GM21619 (cell line): Measurements from ENCODE around the gene SLC25A26.
A peak's percentile ranks its signal among the peaks of the same experiment; 100 is the strongest.
"Not testable (repeated sequence)": the region's sequence is repeated elsewhere in the genome, so short reads cannot be mapped to it uniquely, and the experiment has no call there.

ENCODE experiments used
- ATAC-seq: cut with Tn5 transposase; IDR thresholded peaks from one replicate; pipeline ENCODE4 v1.9.1; 2021; ENCODE audit not compliant: unreplicated experiment

Gene SLC25A26

DNA sequence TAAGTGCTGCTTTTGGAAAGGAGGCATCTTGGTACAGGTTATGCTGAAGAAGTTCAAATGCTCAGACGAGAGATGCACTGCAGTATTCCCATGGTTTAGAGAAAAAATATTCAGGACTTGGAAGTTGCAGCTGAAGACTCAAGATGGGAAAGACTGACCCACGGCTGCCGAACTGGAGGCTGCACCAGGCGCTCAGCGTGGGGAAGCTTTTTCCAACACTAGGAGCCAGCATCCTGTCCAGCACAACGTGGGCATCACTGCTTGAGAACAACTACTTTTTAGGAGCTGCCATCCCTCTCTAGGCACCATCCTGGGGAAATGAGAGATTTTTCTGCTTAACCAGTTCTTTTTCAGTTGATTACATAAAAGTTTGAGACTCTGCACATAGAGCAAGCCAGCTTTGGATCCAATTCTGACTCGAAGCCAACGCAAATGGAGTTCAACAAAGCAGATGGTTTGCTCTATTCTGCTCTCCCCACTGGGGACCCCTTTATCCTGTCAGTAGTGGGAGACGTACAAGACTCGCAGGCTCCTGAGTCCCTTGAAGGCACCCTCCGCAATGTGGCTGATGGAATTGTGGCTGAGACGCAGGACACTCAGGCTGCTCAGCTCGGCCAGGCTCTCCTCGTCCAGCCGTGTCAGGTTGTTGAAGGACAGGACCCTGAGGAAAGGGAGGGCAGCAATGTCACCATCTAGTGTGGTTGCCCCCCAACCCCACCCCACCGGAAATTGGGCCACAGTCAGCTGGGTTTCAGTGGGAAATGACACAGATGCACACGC is 186.2 kb downstream of the SLC25A26 start:
- ATAC-seq: no peak

DNA sequence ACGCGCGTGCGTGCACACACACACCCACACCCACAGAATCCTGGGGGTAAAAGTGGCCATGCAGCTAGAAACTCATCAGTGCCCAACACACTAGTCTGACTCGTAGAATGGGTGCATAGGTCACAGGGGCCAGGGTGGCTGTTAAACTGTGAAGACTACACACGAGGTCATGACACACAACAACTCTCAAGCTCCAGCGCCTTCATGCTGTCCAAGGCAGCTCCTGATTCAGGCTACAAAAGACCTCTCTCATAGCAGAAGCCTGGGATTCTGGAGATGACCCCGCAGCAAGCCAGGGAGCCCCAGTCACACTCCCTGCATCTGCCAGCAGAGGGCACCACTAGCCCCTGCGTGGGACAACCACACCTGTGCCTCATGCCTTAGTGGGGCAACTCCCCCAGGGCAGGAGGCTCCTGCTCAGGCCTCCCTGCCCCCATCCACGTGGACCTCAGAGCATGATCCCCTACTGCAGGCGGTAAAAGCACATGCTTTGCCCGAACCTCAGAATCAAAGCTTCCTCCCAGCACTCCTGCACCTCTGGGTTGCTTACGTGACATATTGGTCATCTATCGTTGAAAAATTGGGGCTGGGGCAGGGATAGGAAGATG is 186.9 kb downstream of the SLC25A26 start:
- peak; percentile 89 for ATAC-seq

- ATAC-seq: no peak
Measured at GRCh38 chr3:66409771-66410754, 189.3 kb downstream of the SLC25A26 start.

DNA sequence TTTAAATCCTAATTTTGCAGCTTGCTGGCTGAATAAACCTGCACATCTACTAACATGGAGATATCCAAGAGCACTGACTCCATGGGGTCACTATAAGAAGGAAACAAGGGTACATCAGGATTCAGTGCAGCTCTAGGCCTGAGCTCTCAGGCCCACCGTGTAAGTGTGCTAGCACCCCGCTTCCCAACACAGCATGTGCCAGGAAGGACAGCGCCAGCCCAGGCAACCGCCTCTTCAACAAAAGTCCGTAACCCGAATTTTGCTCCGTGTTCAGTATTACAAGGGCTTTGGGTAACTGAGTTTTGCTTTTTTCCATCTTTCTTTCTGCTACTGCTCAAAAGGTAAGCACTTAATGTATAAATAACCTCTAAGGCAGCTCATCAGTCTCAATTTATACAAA is 190.2 kb downstream of the SLC25A26 start:
- no peak for ATAC-seq

- no peak for ATAC-seq
Measured at GRCh38 chr3:66411474-66411873, 190.7 kb downstream of the SLC25A26 start.

DNA sequence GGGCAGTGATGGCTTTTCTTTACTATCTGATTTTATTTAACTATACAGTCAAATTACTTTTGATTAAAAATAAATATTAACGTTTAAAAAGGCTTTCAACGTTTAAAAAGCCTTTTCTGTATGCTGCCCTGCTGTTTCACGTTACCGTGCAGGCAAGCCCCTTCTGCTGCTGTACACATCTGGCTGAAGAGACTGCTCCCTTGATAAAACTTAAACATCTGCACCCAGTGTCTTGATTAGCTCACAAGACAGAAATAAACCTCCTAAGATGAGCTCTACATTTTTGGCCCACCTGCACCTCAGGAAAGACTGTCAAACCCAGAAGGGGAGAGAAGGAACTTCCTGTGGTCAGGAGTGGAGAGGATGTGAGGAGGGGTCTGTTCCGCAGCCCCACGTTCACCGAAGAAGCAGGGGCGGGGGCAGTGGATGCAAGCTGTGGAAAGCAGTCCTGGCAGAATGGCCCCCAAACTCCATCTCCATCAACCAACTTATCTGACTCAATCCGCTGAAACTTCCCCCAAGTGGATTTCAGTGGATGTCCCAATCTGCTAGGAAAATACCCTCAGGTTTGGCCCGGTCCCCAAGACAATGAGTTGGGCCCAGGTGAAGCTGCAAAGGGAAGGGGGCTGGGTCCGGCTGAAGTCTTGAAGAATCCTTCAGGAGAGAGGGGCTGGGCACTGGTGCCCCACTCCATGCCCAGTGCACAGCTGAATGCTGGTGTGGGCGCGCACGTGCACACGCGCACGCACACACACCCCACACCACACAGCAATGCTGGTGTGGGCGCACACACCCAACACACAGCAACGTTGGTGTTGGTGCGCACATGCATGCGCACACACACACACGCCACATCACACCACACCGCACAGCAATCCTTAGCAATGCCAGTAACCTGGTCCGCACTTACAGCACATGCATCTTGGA is 191.4 kb downstream of the SLC25A26 start:
- no peak for ATAC-seq

- ATAC-seq: no peak
Measured at GRCh38 chr3:66413151-66413751, 192.4 kb downstream of the SLC25A26 start.

DNA sequence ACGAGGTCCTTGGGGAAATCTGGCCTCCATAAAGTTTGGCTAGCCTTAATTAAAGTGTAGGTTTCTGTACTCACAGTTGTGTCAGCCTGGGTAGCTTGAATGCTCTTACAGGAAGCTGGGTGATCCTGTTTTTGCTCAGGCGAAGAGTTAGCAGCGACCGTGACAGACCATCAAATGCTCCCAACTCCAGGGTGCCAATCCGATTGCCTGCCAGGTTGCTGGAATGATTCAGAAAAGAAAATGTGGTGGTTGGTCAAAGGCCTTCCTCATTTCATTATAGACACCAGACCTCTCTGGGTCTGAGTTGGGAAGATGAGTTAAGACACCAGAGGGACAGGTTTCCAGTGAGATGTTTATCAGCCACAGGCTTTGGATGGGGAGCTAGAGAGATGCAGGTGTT is 194.0 kb downstream of the SLC25A26 start:
- ATAC-seq: no peak

GRCh38 chr3:66415867-66416428 is 195.1 kb downstream of the SLC25A26 start:
- ATAC-seq: no peak

DNA sequence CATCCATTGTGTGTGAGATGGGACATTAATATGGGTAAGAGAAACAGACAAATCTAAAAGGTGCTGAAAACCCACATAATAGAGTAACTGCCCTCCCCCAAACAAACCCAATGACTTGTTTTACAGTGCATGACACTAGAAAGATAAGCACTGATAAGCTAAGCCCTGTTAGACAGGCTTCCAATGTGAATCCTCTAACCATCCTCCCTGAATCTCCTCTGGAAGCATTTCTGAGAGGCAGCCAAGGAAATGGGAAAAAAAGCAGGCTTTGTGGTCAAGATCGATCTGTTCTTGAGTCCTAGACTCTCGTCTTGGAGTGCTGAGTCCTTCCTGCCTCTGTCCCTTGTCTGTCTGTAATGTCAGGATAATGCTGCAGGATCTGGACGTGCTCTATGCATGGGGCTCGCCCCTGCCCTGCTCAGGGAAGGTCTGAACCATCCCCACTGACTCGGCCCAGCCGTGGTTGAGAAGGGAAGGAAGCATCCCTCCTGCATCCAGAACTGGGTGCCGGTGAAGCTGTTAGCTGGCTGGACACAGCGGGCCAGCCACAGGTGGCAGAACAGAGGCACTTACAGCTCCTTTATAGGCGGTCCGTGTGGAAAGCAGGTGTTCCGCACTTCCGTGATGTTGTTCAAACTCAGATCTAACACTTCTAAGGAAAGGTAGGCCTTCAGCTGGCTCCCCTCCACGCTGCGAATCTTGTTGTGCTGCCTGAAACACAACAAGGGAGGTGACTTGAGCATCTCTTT is 195.9 kb downstream of the SLC25A26 start:
- ATAC-seq: no peak

GRCh38 chr3:66418475-66418931 is 197.7 kb downstream of the SLC25A26 start:
- no peak for ATAC-seq

- no peak for ATAC-seq
Measured at GRCh38 chr3:66419036-66419435, 198.2 kb downstream of the SLC25A26 start.

- not testable (repeated sequence) for ATAC-seq
Measured at GRCh38 chr3:66421144-66421543, 200.3 kb downstream of the SLC25A26 start.

DNA sequence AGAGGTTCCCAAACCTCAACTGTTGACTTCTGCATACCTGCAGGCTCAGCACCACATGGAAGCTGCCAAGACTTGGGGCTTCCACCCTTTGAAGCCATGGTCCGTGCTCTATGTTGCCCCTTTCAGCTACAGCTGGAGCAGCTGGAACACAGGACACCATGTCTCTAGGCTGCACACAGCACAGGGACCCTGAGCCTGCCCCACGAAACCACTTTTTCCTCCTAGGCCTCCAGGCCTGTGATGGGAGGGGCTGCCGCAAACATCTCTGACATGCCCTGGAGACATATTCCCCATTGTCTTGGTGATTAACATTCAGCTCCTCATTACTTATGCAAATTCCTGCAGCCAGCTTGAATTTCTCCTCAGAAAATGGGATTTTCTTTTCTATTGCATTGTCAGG is 201.1 kb downstream of the SLC25A26 start:
- not testable (repeated sequence) for ATAC-seq

DNA sequence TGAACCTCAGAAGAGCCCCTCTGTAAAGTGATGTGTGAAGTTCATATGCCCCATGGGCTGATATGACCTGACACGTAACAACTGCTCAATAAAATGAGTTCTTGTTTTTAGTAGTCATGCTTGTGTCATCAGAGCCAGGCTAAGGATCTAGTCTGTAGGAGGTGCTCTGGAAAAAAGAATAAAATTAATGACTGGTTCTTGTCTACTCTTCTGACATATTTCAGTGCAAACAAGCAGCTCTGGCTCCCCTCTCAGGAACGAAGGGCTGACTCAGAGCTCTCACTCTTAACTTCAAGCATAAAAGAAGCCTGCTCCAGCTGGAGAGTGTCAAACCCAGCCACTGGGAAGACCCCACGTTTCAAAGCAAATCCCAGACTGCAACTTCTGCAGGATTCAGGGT is 203.0 kb downstream of the SLC25A26 start:
- no peak for ATAC-seq

GRCh38 chr3:66425032-66425431 is 204.2 kb downstream of the SLC25A26 start:
- ATAC-seq: no peak

DNA sequence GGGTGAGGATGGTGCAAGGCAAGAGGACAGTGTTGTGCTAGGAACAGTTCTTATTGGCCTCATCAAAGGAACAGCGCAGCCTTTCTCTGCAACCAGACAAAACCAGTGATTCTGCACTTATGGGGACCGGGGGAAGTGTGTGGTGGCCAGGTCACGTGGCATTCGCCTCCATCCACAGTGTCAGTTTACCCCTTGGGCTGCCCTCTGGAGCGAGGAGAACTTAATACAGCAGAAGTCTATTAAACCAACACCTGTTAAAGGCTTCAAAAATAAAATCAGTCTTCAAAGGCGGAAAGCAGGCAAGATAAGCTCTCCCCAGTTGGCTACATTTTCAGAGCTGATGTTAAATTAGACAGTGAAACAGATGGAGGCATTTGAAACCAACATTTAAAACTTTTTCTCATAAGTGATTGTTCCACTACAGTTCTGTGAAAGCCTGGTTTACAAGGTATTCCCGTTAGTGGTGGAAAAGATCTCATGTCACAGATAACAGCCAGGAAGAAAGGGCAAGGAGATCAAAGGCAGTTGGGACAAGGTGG is 204.8 kb downstream of the SLC25A26 start:
- no peak for ATAC-seq

- no peak for ATAC-seq
Measured at GRCh38 chr3:66426135-66426534, 205.3 kb downstream of the SLC25A26 start.

GRCh38 chr3:66427352-66427751 is 206.6 kb downstream of the SLC25A26 start:
- no peak for ATAC-seq
